Measurements from ENCODE around the gene TDRD1. TPM values are rescaled to one million over a fixed set of nuclear protein-coding genes. Genes with fewer than 3 reads are reported as not detected.

The TDRD1 gene
- total and polyA plus RNA-seq, 5 donors: 0.11 to 0.85 (median 0.74) TPM

DNA sequence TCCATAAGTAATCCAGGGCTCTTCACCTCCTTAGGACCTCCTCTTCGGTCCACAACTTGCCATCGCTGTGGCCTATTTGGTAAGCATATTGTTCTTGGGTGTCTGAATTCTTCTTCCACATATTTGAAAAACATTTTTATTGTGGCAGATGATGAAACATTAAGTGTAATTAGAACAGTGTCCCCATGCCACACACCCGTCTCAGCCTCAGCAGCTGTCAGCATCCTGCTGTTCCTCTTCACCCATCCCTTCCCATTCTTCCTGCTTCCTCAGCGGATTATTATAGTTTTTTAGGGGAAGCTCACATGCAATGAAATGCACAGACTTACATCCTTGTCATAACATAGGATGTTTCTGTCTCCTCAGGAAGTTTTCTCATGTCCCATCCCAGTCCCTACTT is 20.1 kb downstream of the TDRD1 start:
- DNase-seq: no peak
- Histone ChIP-seq H3K4me1 (ENCODE audit: control insufficient read depth, insufficient read depth, low read length) (no peaks in the 10 kb centered on the region), H3K9me3 (ENCODE audit: control insufficient read depth, low read length) (no peaks in the 10 kb centered on the region), H3K27me3 (ENCODE audit: control insufficient read depth, insufficient read depth) (no peaks in the 10 kb centered on the region), H3K4me3 (ENCODE audit: low read length) (no peak overlapping the region), H3K27ac (ENCODE audit: low read length) (no peak overlapping the region)
- no peak for ATAC-seq
- WGBS: 82% methylated on average over 4 of the region's 4 CpGs
- intact Hi-C loops (cut with DNase I): no loop called here

DNA sequence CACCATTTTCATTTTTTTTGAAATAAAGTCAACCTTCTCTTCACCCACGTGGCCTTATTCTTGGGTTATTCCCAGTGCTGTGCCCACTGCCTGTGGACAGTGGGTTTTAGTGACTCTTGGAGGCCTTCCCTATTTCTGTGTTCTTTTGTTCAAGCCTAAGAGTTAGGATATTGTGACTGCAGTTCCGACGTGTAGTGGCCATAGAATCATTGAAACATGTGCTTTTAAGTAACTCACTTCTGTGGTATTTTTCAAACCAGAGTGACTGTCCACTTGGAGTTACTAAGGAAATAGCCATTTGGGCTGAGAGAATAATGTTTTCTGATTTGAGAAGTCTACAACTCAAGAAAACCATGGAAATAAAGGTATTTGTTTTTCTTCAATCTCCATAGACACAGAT is 23.7 kb downstream of the TDRD1 start:
- Histone ChIP-seq H3K4me3 (ENCODE audit: low read length) (no peak overlapping the region), H3K9me3 (ENCODE audit: control insufficient read depth, low read length) (no peaks in the 10 kb centered on the region), H3K4me1 (ENCODE audit: control insufficient read depth, insufficient read depth, low read length) (no peaks in the 10 kb centered on the region), H3K27ac (ENCODE audit: low read length) (no peak overlapping the region), H3K27me3 (ENCODE audit: control insufficient read depth, insufficient read depth) (no peaks in the 10 kb centered on the region)
- DNase-seq: no peak
- no peak for ATAC-seq
- 74% methylated on average over 3 of the region's 3 CpGs for WGBS
- intact Hi-C loops (cut with DNase I): no loop called here

DNA sequence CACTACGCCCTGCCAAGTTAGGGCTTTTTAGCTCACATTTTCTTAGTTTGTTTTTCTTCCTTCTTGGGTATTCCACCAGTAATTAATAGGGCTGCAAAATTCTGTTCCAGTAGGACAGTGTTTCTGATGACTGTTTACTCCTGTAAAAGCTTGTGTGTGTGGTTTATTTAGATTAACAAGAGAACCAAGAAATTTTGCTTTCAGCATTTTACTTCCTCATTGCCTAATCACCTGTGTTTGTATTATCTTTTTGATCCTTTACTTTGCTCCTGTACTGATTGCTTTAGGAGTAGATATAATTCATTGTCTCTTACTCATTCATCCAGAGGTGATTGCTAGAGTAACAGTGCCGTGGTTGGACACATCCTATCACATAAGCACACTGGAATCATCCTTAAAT is 27.7 kb downstream of the TDRD1 start:
- intact Hi-C loops (cut with DNase I): no loop called here
- Histone ChIP-seq H3K9me3 (ENCODE audit: control insufficient read depth, low read length) (no peaks in the 10 kb centered on the region), H3K4me1 (ENCODE audit: control insufficient read depth, insufficient read depth, low read length) (no peaks in the 10 kb centered on the region), H3K27me3 (ENCODE audit: control insufficient read depth, insufficient read depth) (no peaks in the 10 kb centered on the region), H3K27ac (ENCODE audit: low read length) (no peak overlapping the region), H3K4me3 (ENCODE audit: low read length) (no peak overlapping the region)
- ATAC-seq (no peak), DNase-seq (no peak)
- 67% methylated on average over 2 of the region's 2 CpGs for WGBS

DNA sequence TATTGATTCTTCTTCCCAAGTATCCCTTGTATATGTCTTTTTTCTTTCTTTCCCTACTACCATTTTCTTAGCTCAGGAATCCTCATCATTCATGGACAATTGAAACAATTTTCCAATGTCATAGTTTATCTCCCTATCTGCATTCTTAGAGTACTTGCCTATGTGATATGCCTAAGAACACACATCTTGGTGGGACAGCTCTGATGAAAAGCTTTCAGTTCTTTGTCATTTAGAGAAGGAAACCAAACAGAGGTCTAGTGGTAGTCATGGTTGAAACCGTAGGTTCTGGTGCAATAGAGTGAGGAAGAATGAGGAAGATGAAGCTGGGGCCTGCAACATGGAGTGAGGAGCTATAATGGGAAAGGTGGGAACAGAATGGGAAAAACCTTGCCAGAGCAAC is 28.2 kb downstream of the TDRD1 start:
- ATAC-seq (no peak), DNase-seq (no peak)
- Histone ChIP-seq H3K4me3 (ENCODE audit: low read length) (no peak overlapping the region), H3K27ac (ENCODE audit: low read length) (no peak overlapping the region), H3K9me3 (ENCODE audit: control insufficient read depth, low read length) (no peaks in the 10 kb centered on the region), H3K27me3 (ENCODE audit: control insufficient read depth, insufficient read depth) (no peaks in the 10 kb centered on the region), H3K4me1 (ENCODE audit: control insufficient read depth, insufficient read depth, low read length) (no peaks in the 10 kb centered on the region)
- 74% methylated on average over 1 of the region's 1 CpG for WGBS
- intact Hi-C loops (cut with DNase I): no loop called here

DNA sequence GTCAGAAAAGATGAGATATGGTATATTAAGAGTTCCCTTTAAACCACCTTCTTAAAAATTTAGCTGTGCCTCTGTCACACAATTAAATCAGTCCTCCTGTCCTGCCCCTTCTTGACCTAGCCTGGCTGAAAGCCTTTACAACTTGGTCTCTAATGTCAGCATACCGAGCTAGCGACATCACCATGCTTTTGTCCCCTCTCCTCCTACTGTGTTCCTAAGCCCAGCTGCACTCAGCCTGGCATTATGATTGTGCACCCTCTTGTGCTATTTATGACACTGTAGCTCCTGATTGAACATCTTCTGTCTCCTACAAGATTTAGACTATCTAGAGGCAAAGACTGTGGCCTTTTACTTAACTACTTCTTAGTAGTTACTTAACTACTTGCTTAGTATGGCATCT is 29.2 kb downstream of the TDRD1 start:
- no peaks in the 10 kb centered on the region for H3K4me1 ChIP-seq (ENCODE audit: control insufficient read depth, insufficient read depth, low read length)
- H3K9me3 ChIP-seq (ENCODE audit: control insufficient read depth, low read length): no peaks in the 10 kb centered on the region
- no peaks in the 10 kb centered on the region for H3K27me3 ChIP-seq (ENCODE audit: control insufficient read depth, insufficient read depth)
- ATAC-seq: no peak
- no peak overlapping the region for H3K27ac ChIP-seq (ENCODE audit: low read length)
- intact Hi-C loops (cut with DNase I): no loop called here
- DNase-seq: no peak
- H3K4me3 ChIP-seq (ENCODE audit: low read length): no peak overlapping the region
- 90% methylated on average over 2 of the region's 2 CpGs for WGBS

DNA sequence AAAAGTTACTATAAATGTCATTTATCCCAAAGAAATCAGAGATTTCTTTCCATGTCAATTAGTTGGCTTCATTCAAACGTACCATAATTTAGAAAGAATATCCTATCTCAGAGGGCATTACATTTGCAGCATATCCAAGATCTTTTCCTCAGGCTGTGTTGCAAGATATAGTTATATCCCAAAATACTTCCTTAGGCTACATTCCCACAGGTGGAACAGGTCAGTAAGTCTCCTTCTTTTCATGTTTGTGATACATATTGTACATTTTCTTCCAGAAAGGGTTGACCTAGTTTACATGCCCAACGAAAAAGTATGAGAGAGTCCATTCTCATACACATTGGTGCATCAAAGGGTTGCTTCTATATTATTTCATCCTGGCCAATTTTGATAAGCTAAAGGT is 33.0 kb downstream of the TDRD1 start:
- intact Hi-C loops (cut with DNase I): no loop called here
- ATAC-seq (no peak), DNase-seq (no peak)
- Histone ChIP-seq H3K4me1 (ENCODE audit: control insufficient read depth, insufficient read depth, low read length) (no peaks in the 10 kb centered on the region), H3K4me3 (ENCODE audit: low read length) (no peak overlapping the region), H3K9me3 (ENCODE audit: control insufficient read depth, low read length) (no peaks in the 10 kb centered on the region), H3K27me3 (ENCODE audit: control insufficient read depth, insufficient read depth) (no peaks in the 10 kb centered on the region), H3K27ac (ENCODE audit: low read length) (no peak overlapping the region)
- WGBS: 87% methylated on average over 2 of the region's 2 CpGs

DNA sequence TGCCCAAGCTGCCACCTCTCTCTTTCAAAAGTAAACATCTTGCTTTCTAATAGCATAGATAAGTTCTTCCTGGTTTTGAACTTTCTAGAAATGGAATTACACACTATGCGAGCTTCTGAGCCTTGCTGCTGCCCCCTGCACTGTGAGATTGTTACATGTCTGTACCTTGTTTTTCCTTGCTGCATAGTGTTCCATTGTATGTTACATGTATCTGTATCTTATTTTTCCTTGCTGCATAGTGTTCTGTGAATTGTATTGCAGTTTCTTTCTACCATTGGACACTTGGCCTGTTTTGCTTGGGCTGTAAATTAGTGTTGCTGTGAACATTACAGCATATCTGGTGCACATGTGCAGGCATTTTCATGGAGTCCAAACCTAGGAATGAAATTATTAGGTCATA is 35.9 kb downstream of the TDRD1 start:
- Histone ChIP-seq H3K4me1 (ENCODE audit: control insufficient read depth, insufficient read depth, low read length) (no peaks in the 10 kb centered on the region), H3K27me3 (ENCODE audit: control insufficient read depth, insufficient read depth) (no peaks in the 10 kb centered on the region), H3K27ac (ENCODE audit: low read length) (no peak overlapping the region), H3K9me3 (ENCODE audit: control insufficient read depth, low read length) (no peaks in the 10 kb centered on the region), H3K4me3 (ENCODE audit: low read length) (no peak overlapping the region)
- ATAC-seq: no peak
- intact Hi-C loops (cut with DNase I): no loop called here
- DNase-seq: no peak
- 87% methylated on average over 1 of the region's 1 CpG for WGBS

DNA sequence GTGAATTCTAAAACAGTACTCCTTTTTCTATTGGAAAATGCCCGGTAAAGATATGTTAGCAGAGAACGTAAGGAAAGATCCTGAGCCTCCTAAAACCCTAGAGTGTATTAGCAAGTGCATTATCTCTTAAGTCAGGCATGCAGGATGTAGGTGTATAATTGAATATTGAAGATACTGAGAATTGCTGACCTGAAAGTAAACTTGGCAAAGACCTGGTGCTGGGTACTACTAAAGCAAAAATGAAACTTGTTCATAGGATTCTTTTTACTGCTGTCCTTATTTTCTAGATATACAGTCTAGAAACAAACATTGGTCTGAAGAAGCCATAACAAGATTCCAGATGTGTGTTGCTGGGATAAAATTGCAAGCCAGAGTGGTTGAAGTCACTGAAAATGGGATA is 41.1 kb downstream of the TDRD1 start:
- no peaks in the 10 kb centered on the region for H3K9me3 ChIP-seq (ENCODE audit: control insufficient read depth, low read length)
- intact Hi-C loops (cut with DNase I): no loop called here
- no peaks in the 10 kb centered on the region for H3K4me1 ChIP-seq (ENCODE audit: control insufficient read depth, insufficient read depth, low read length)
- DNase-seq (no peak), ATAC-seq (no peak)
- no peak overlapping the region for H3K4me3 ChIP-seq (ENCODE audit: low read length)
- no peaks in the 10 kb centered on the region for H3K27me3 ChIP-seq (ENCODE audit: control insufficient read depth, insufficient read depth)
- 72% methylated on average over 2 of the region's 2 CpGs for WGBS
- no peak overlapping the region for H3K27ac ChIP-seq (ENCODE audit: low read length)

DNA sequence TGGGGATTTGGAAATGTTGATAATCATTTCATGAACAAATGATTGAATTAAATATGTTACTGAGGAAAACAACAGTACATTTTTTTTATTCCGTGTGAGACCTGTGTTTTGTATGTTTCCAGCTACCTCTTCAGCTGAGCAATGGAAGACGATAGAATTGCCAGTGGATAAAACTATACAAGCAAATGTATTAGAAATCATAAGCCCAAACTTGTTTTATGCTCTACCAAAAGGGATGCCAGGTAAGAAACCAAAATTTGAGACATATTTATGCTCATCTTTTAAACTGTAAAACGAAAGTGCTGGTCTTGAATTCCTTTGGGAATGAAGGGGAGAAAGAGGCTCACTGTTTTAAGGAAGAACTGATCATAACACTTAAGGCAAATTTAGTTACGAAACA is 42.1 kb downstream of the TDRD1 start:
- Histone ChIP-seq H3K4me1 (ENCODE audit: control insufficient read depth, insufficient read depth, low read length) (no peaks in the 10 kb centered on the region), H3K9me3 (ENCODE audit: control insufficient read depth, low read length) (no peaks in the 10 kb centered on the region), H3K27ac (ENCODE audit: low read length) (no peak overlapping the region), H3K27me3 (ENCODE audit: control insufficient read depth, insufficient read depth) (no peaks in the 10 kb centered on the region), H3K4me3 (ENCODE audit: low read length) (no peak overlapping the region)
- intact Hi-C loops (cut with DNase I): no loop called here
- ATAC-seq (no peak), DNase-seq (no peak)
- WGBS: 74% methylated on average over 4 of the region's 4 CpGs

DNA sequence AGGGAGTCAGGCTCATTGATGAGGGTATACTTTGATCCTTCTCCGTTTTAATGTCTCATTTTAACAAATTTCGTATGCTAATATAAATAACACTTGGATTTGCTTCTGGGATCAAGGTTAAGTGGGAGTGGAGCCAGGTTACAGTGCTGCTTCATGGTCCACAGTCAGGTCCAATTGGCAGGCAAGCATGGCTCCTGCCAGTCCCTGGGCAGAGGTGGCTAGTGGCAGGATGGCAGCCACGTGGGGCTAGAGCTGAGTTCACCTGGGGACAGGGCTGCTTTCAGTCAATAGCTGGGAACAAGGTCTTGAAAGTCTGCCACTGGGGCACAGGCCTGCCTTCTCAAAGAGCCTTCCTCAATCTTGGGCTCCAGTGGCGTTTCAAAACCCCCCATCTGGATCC is 43.9 kb downstream of the TDRD1 start:
- no peaks in the 10 kb centered on the region for H3K9me3 ChIP-seq (ENCODE audit: control insufficient read depth, low read length)
- no peak overlapping the region for H3K27ac ChIP-seq (ENCODE audit: low read length)
- H3K4me3 ChIP-seq (ENCODE audit: low read length): no peak overlapping the region
- 80% methylated on average over 4 of the region's 4 CpGs for WGBS
- H3K4me1 ChIP-seq (ENCODE audit: control insufficient read depth, insufficient read depth, low read length): no peaks in the 10 kb centered on the region
- ATAC-seq (no peak), DNase-seq (no peak)
- no peaks in the 10 kb centered on the region for H3K27me3 ChIP-seq (ENCODE audit: control insufficient read depth, insufficient read depth)
- intact Hi-C loops (cut with DNase I): no loop called here

DNA sequence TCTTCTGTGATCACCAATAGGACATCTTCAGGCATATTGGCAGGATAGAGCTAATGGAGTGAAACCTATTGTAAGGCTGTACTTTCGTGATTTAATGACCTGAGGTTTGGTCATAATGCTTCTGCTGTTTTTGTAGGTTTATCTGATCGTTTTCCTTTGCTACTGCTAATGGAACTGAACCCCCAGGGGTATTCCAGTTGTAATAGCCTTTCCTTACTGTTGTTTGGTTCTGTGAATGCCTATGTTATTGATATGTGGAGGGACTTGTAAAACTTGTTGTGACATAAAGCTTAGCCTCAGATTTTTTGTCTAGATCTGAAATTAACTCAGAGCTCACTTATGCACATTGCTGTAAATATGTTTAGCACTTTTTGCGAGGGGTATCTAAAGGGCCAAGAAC is 49.0 kb downstream of the TDRD1 start:
- no peak for DNase-seq
- no peaks in the 10 kb centered on the region for H3K27me3 ChIP-seq (ENCODE audit: control insufficient read depth, insufficient read depth)
- ATAC-seq: no peak
- no peaks in the 10 kb centered on the region for H3K9me3 ChIP-seq (ENCODE audit: control insufficient read depth, low read length)
- intact Hi-C loops (cut with DNase I): no loop called here
- H3K4me1 ChIP-seq (ENCODE audit: control insufficient read depth, insufficient read depth, low read length): no peaks in the 10 kb centered on the region
- WGBS: 72% methylated on average over 3 of the region's 3 CpGs
- H3K27ac ChIP-seq (ENCODE audit: low read length): no peak overlapping the region
- no peak overlapping the region for H3K4me3 ChIP-seq (ENCODE audit: low read length)

DNA sequence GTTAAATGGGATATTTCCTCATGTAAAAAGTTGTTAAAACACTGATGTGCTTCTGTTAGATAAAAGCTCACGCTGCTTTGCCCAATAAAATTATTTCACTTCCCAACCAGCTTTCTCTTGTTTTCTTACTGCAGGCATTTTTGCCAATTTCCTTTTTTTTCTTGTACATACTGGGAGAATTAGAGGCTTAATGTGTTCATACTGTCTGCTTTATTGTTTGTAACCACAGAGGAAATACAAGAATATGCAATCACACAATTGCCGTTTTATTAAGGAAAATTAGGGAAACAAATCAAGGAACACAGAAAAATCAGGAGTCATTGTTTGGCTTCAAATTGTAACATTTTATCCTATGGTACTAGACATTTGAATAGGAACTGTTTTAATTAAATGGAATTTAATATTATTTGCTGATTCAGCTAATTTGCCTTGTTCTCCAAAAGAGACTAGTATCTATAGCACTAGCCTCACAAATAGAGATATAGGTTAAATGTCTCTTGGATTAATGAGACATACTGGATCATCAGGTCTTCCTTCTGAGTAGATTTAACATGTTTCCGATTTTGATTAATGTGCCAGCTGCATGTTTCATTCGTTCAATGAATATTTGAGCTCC is 53.5 kb downstream of the TDRD1 start:
- no peak for ATAC-seq
- H3K4me1 ChIP-seq (ENCODE audit: control insufficient read depth, insufficient read depth, low read length): peaks cover 2% of the 10 kb centered on the region
- 55% methylated on average over 4 of the region's 4 CpGs for WGBS
- H3K27me3 ChIP-seq (ENCODE audit: control insufficient read depth, insufficient read depth): no peaks in the 10 kb centered on the region
- no peak overlapping the region for H3K4me3 ChIP-seq (ENCODE audit: low read length)
- H3K27ac ChIP-seq (ENCODE audit: low read length): no peak overlapping the region
- H3K9me3 ChIP-seq (ENCODE audit: control insufficient read depth, low read length): no peaks in the 10 kb centered on the region
- DNase-seq: no peak
- intact Hi-C loops (cut with DNase I): no loop called here

Data from right cardiac atrium (tissue), 5 donors.